HepG2 (cell line): Measurements from ENCODE around the gene C19orf44. TPM values are rescaled to one million over a fixed set of nuclear protein-coding genes. Genes with fewer than 3 reads are reported as not detected.
A peak's percentile ranks its signal among the peaks of the same experiment; 100 is the strongest.

Source experiments
- CREB3 ChIP-seq: sonication (generic); formaldehyde crosslinking; IDR thresholded peaks from 2 replicates; pipeline ENCODE4 v1.5.0; 2020; ENCODE audit warnings: missing genetic modification reagents
- GATAD2A ChIP-seq: IDR thresholded peaks from 2 replicates; pipeline ENCODE4 v1.6.1; 2016
- JUN ChIP-seq: sonication (generic); formaldehyde crosslinking; IDR thresholded peaks from 2 replicates; pipeline ENCODE4 v1.4.0; 2020; ENCODE audit warnings: mild to moderate bottlenecking, missing genetic modification reagents
- MED8 ChIP-seq: sonication (generic); formaldehyde crosslinking; IDR thresholded peaks from 2 replicates; pipeline ENCODE4 v1.8.1; 2023; ENCODE audit warnings: mild to moderate bottlenecking, missing genetic modification reagents; ENCODE audit not compliant: insufficient replicate concordance
- MEIS2 ChIP-seq: sonication (generic); formaldehyde crosslinking; IDR thresholded peaks from 2 replicates; pipeline ENCODE4 v1.9.0; 2021; ENCODE audit warnings: mild to moderate bottlenecking, missing genetic modification reagents
- NAIF1 ChIP-seq: sonication (generic); formaldehyde crosslinking; IDR thresholded peaks from 2 replicates; pipeline ENCODE4 v1.5.0; 2020; ENCODE audit warnings: mild to moderate bottlenecking, missing genetic modification reagents, borderline replicate concordance
- NCOA5 ChIP-seq: sonication (generic); formaldehyde crosslinking; IDR thresholded peaks from 2 replicates; pipeline ENCODE4 v1.4.0; 2020; ENCODE audit warnings: missing genetic modification reagents
- RXRB ChIP-seq: IDR thresholded peaks from 2 replicates; pipeline ENCODE4 v1.6.1; 2016; ENCODE audit warnings: borderline replicate concordance, missing genetic modification reagents, missing compliant biosample characterization
- SOX5 ChIP-seq: IDR thresholded peaks from 2 replicates; pipeline ENCODE4 v1.6.1; 2016; ENCODE audit warnings: borderline replicate concordance
- TGIF2 ChIP-seq: IDR thresholded peaks from 2 replicates; pipeline ENCODE4 v1.6.1; 2016; ENCODE audit warnings: control low read depth, missing compliant biosample characterization
- ZBTB38 ChIP-seq: sonication (generic); formaldehyde crosslinking; IDR thresholded peaks from 2 replicates; pipeline ENCODE4 v1.5.1; 2020; ENCODE audit warnings: mild to moderate bottlenecking, missing genetic modification reagents
- ZEB1 ChIP-seq: IDR thresholded peaks from 2 replicates; pipeline ENCODE4 v1.6.1; 2012; ENCODE audit warnings: mild to moderate bottlenecking, low read depth, inconsistent platforms; ENCODE audit not compliant: insufficient replicate concordance
- ZFP41 ChIP-seq: sonication (generic); formaldehyde crosslinking; IDR thresholded peaks from 2 replicates; pipeline ENCODE4 v1.4.0; 2020; ENCODE audit warnings: mild to moderate bottlenecking, missing genetic modification reagents, borderline replicate concordance
- ZMYM4 ChIP-seq: sonication (generic); formaldehyde crosslinking; IDR thresholded peaks from 2 replicates; pipeline ENCODE4 v1.8.1; 2023; ENCODE audit warnings: mild to moderate bottlenecking, missing genetic modification reagents
- ZNF17 ChIP-seq: sonication (generic); formaldehyde crosslinking; IDR thresholded peaks from 2 replicates; pipeline ENCODE4 v1.5.0; 2020; ENCODE audit warnings: mild to moderate bottlenecking, missing genetic modification reagents
- ZNF264 ChIP-seq: sonication (generic); formaldehyde crosslinking; IDR thresholded peaks from 2 replicates; pipeline ENCODE4 v1.4.0; 2020; ENCODE audit warnings: missing genetic modification reagents
- ZNF549 ChIP-seq: sonication (generic); formaldehyde crosslinking; IDR thresholded peaks from 2 replicates; pipeline ENCODE4 v1.5.0; 2020; ENCODE audit warnings: missing genetic modification reagents
- ZNF572 ChIP-seq: sonication (generic); formaldehyde crosslinking; IDR thresholded peaks from 2 replicates; pipeline ENCODE4 v1.5.1; 2020; ENCODE audit warnings: mild to moderate bottlenecking, missing genetic modification reagents
- ZNF576 ChIP-seq: sonication (generic); formaldehyde crosslinking; IDR thresholded peaks from 2 replicates; pipeline ENCODE4 v1.4.0; 2020; ENCODE audit warnings: mild to moderate bottlenecking, missing genetic modification reagents
- ZNF646 ChIP-seq: sonication (generic); formaldehyde crosslinking; IDR thresholded peaks from 2 replicates; pipeline ENCODE4 v1.9.0; 2021; ENCODE audit warnings: mild to moderate bottlenecking, missing genetic modification reagents
- ZNF703 ChIP-seq: sonication (generic); formaldehyde crosslinking; IDR thresholded peaks from 2 replicates; pipeline ENCODE4 v1.5.1; 2020; ENCODE audit warnings: missing genetic modification reagents, mild to moderate bottlenecking, moderate library complexity, borderline replicate concordance
- ZNF740 ChIP-seq: sonication (generic); formaldehyde crosslinking; IDR thresholded peaks from 2 replicates; pipeline ENCODE4 v1.4.0; 2020; ENCODE audit warnings: missing genetic modification reagents
- ZNF775 ChIP-seq: sonication (generic); formaldehyde crosslinking; IDR thresholded peaks from 2 replicates; pipeline ENCODE4 v1.4.0; 2020; ENCODE audit warnings: missing genetic modification reagents, mild to moderate bottlenecking, moderate library complexity, borderline replicate concordance
- ZNF878 ChIP-seq: sonication (generic); formaldehyde crosslinking; IDR thresholded peaks from 2 replicates; pipeline ENCODE4 v1.8.1; 2023; ENCODE audit warnings: mild to moderate bottlenecking, missing genetic modification reagents, moderate library complexity
- polyA plus RNA-seq, 8 experiments: library from polyadenylated mRNA; depleted of rRNA in 3 of 8; stranded (reverse) in 7 of 8; unstranded in 1 of 8; fragments of >200 nt; fragmentation: Illumina TruSeq in 4 of 8; extraction: Trizol in 4 of 8; gene quantifications; 2 replicates each; pipeline versions ENCODE4 v1.2.1 to v1.2.3, GENCODE V29; 2011 to 2016; ENCODE audit warnings: low read depth in 4 of 8, missing spikeins in 1 of 8, mixed read lengths in 1 of 8; ENCODE audit not compliant: insufficient read depth in 1 of 8
- total RNA-seq, 5 experiments: library from RNA; depleted of rRNA; stranded (reverse); fragments of >200 nt; fragmentation: Illumina TruSeq; extraction: Trizol; gene quantifications; 2 replicates each; pipeline ENCODE4 v1.2.3, GENCODE V29; 2016; ENCODE audit warnings: low read depth in 1 of 5

The C19orf44 gene
- total and polyA plus RNA-seq, 2 of the 13 experiments (the other 11 are each of a cell fraction or from before 2014, with no cell fraction given): 3.2 to 4.3 TPM

- no peak for TF ChIP-seq ZNF646 (CRISPR knock-in tag)
- TF ChIP-seq ZNF549: no peak
- TF ChIP-seq NAIF1: no peak
- TF ChIP-seq ZMYM4 (CRISPR knock-in tag): peak; percentile 36; the same call in 1 of the 2 replicates
- TF ChIP-seq ZNF576 (CRISPR knock-in tag): no peak
- TF ChIP-seq ZNF264 (CRISPR knock-in tag): peak; percentile 90; the same call in 1 of the 2 replicates
- no peak for TF ChIP-seq ZNF703
- no peak for TF ChIP-seq ZFP41
- TF ChIP-seq ZBTB38: peak; percentile 78
- TF ChIP-seq ZNF572 (CRISPR knock-in tag): no peak
- TF ChIP-seq TGIF2 (CRISPR knock-in tag): peak; percentile 74
- no peak for TF ChIP-seq JUN (CRISPR knock-in tag)
- peak; percentile 42; the same call in 1 of the 2 replicates for TF ChIP-seq RXRB (CRISPR knock-in tag)
- TF ChIP-seq CREB3 (CRISPR knock-in tag): no peak
- peak; percentile 48; the same call in 1 of the 2 replicates for TF ChIP-seq ZNF878 (CRISPR knock-in tag)
- no peak for TF ChIP-seq ZNF17
- no peak for TF ChIP-seq NCOA5 (CRISPR knock-in tag)
- TF ChIP-seq ZNF775 (CRISPR knock-in tag): no peak
- peak; percentile 43 for TF ChIP-seq ZEB1
- TF ChIP-seq SOX5: peak; percentile 27; the same call in 1 of the 2 replicates
- no peak for TF ChIP-seq MED8
- peak; percentile 69 for TF ChIP-seq GATAD2A (CRISPR knock-in tag)
- TF ChIP-seq MEIS2 (CRISPR knock-in tag): peak; percentile 81
- no peak for TF ChIP-seq ZNF740
These were observed 32.1 kb upstream of the C19orf44 start (continued) for GRCh38 chr19:16463991-16464575.
